Mesenchymal stem cell (in vitro differentiated cells and primary cell): ENCODE measurements around the gene MLXIP.

Source experiments
- DNase-seq: peaks from one replicate; pipeline ENCODE4 v3.0.0-alpha.2; 2013
- H2AFZ ChIP-seq: one replicate; pipeline ENCODE4 v1.6.1; 2013; ENCODE audit warnings: low read depth, mild to moderate bottlenecking, control low read depth, inconsistent platforms, low read length, moderate library complexity
- H2AK5ac ChIP-seq: 2 replicates; pipeline ENCODE4 v1.6.1; 2013; ENCODE audit warnings: low read length, moderate library complexity, mild to moderate bottlenecking, inconsistent platforms; ENCODE audit not compliant: severe bottlenecking
- H2BK120ac ChIP-seq: one replicate; pipeline ENCODE4 v1.6.1; 2013; ENCODE audit warnings: low read depth, mild to moderate bottlenecking, inconsistent platforms, low read length, moderate library complexity
- H2BK12ac ChIP-seq, 2 experiments: one replicate each; pipeline ENCODE4 v1.6.1; 2013; ENCODE audit warnings: inconsistent platforms in 2 of 2, low read length in 2 of 2, mild to moderate bottlenecking in 2 of 2, moderate library complexity in 2 of 2, control low read depth in 1 of 2
- H2BK15ac ChIP-seq: one replicate; pipeline ENCODE4 v1.6.1; 2013; ENCODE audit warnings: mild to moderate bottlenecking, low read depth, inconsistent platforms; ENCODE audit not compliant: poor library complexity, severe bottlenecking
- H2BK5ac ChIP-seq: 2 replicates; pipeline ENCODE4 v1.6.1; 2013; ENCODE audit warnings: low read depth, mild to moderate bottlenecking, low read length, control low read depth, inconsistent platforms; ENCODE audit not compliant: poor library complexity, severe bottlenecking
- H3K14ac ChIP-seq, 2 experiments: one replicate each; pipeline ENCODE4 v1.6.1; 2013; ENCODE audit warnings: inconsistent platforms in 2 of 2, low read length in 2 of 2, control low read depth in 1 of 2, mild to moderate bottlenecking in 1 of 2, moderate library complexity in 1 of 2
- H3K18ac ChIP-seq, 2 experiments: one replicate each; pipeline ENCODE4 v1.6.1; 2013; ENCODE audit warnings: inconsistent platforms in 2 of 2, low read length in 2 of 2, control low read depth in 1 of 2, low read depth in 1 of 2, mild to moderate bottlenecking in 1 of 2
- H3K23ac ChIP-seq, 2 experiments: one replicate each; pipeline ENCODE4 v1.6.1; 2013; ENCODE audit warnings: inconsistent platforms in 2 of 2, low read length in 2 of 2, mild to moderate bottlenecking in 2 of 2, moderate library complexity in 2 of 2, control low read depth in 1 of 2
- H3K27ac ChIP-seq: 2 replicates; pipeline ENCODE4 v1.5.1; 2013; ENCODE audit warnings: mild to moderate bottlenecking, moderate library complexity, low read length, control low read depth, inconsistent platforms; ENCODE audit not compliant: poor library complexity, severe bottlenecking
- H3K27me3 ChIP-seq, 2 experiments: 2 replicates each; pipeline versions ENCODE4 v1.6.1 to v1.7.0; 2013; ENCODE audit warnings: low read length in 2 of 2, mild to moderate bottlenecking in 2 of 2, moderate library complexity in 2 of 2, control low read depth in 1 of 2, inconsistent platforms in 1 of 2; ENCODE audit not compliant: control insufficient read depth in 1 of 2, insufficient read depth in 1 of 2
- H3K36me3 ChIP-seq, 2 experiments: 2 replicates each; pipeline versions ENCODE4 v1.6.1 to v1.7.0; 2013; ENCODE audit warnings: low read length in 2 of 2, control low read depth in 1 of 2, inconsistent platforms in 1 of 2, low read depth in 1 of 2, mild to moderate bottlenecking in 1 of 2; ENCODE audit not compliant: insufficient read depth in 2 of 2, control insufficient read depth in 1 of 2
- H3K4ac ChIP-seq, 2 experiments: one replicate each; pipeline ENCODE4 v1.6.1; 2013; ENCODE audit warnings: inconsistent platforms in 2 of 2, low read length in 2 of 2, mild to moderate bottlenecking in 2 of 2, moderate library complexity in 2 of 2, control low read depth in 1 of 2, low read depth in 1 of 2
- H3K4me1 ChIP-seq: 2 replicates; pipeline ENCODE4 v1.6.1; 2013; ENCODE audit warnings: low read depth, low read length, control low read depth; ENCODE audit not compliant: control insufficient read depth, insufficient read depth
- H3K4me2 ChIP-seq: 2 replicates; pipeline ENCODE4 v1.6.1; 2013; ENCODE audit warnings: low read length, mild to moderate bottlenecking, inconsistent platforms; ENCODE audit not compliant: poor library complexity, severe bottlenecking
- H3K4me3 ChIP-seq, 2 experiments: 2 replicates each; pipeline versions ENCODE4 v1.5.1 to v1.7.0; 2013; ENCODE audit warnings: low read length in 2 of 2, mild to moderate bottlenecking in 2 of 2, control low read depth in 1 of 2, low read depth in 1 of 2; ENCODE audit not compliant: insufficient read depth in 1 of 2
- H3K79me1 ChIP-seq: replicated peaks from 2 replicates; pipeline ENCODE4 v1.6.1; 2013; ENCODE audit warnings: mild to moderate bottlenecking, control low read depth, low read length, inconsistent platforms; ENCODE audit not compliant: poor library complexity, severe bottlenecking
- H3K9ac ChIP-seq: 2 replicates; pipeline ENCODE4 v1.7.0; 2013; ENCODE audit warnings: mild to moderate bottlenecking, low read length, moderate library complexity
- H3K9me3 ChIP-seq: 2 replicates; pipeline ENCODE4 v1.7.0; 2013; ENCODE audit warnings: mild to moderate bottlenecking, low read length; ENCODE audit not compliant: control insufficient read depth
- H4K8ac ChIP-seq: one replicate; pipeline ENCODE4 v1.6.1; 2013; ENCODE audit warnings: inconsistent platforms, mild to moderate bottlenecking, low read length, moderate library complexity
- H4K91ac ChIP-seq: one replicate; pipeline ENCODE4 v1.6.1; 2013; ENCODE audit warnings: mild to moderate bottlenecking, low read length, inconsistent platforms
- WGBS: methylation state at CpG from one replicate; pipeline ENCODE4 v1.1.7; 2013; ENCODE audit warnings: mixed read lengths; 5-methylcytosine and 5-hydroxymethylcytosine counted together

Gene MLXIP

DNA sequence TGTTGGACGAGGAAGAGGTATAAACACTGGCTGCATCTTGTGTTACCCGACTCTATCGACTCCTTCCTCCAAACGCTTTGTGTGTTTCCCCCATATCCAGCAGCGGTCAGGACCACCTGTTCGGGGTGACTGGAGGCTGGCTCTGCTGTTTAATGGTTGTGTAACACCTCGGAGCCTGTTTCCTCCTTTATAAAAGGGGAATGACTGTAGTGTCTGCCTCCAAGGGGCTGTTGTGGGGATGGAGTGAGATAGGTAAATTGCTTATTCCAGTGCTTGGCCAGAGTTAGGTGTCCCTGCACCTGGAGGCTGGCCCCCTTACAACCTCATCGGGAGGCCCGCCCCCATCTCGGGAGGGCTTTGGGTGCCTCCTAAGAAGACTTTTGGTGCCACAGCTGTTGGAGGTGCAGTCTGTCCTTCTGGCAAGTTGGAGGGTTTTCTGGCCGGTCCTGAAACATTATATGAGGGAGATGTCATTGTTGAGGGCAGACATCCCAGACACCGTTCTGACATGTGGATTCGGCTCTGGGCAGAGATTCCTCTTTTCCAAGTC is 1.1 kb downstream of the MLXIP start:
- H2BK5ac ChIP-seq: no peak overlapping the region
- H2BK12ac ChIP-seq: peak overlapping the region in 1 of 2 experiments; percentile 6
- H3K27me3 ChIP-seq: no peaks in the 10 kb centered on the region
- H3K14ac ChIP-seq: peak overlapping the region; percentile 45 to 66
- H3K9me3 ChIP-seq: no peaks in the 10 kb centered on the region
- WGBS: 2% methylated on average over 12 of the region's 13 CpGs
- peaks cover 6 to 10% of the 10 kb centered on the region in 2 experiments for H3K36me3 ChIP-seq
- H2BK15ac ChIP-seq: no peak overlapping the region
- H4K8ac ChIP-seq: peak overlapping the region; percentile 15
- H2BK120ac ChIP-seq: no peak overlapping the region
- peak overlapping the region; percentile 94 for H3K9ac ChIP-seq
- H3K4me3 ChIP-seq: peak overlapping the region; percentile 86 to 99
- H4K91ac ChIP-seq: no peak overlapping the region
- peak overlapping the region; percentile 99 for H3K4me2 ChIP-seq
- peaks cover 4% of the 10 kb centered on the region for H3K79me1 ChIP-seq
- peak overlapping the region; percentile 43 for H2AK5ac ChIP-seq
- no peak for DNase-seq
- H3K23ac ChIP-seq: peak overlapping the region in 1 of 2 experiments; percentile 66
- peaks cover 16% of the 10 kb centered on the region for H3K4me1 ChIP-seq
- peak overlapping the region in 1 of 2 experiments; percentile 83 for H3K4ac ChIP-seq
- peak overlapping the region; percentile 35 to 42 for H3K18ac ChIP-seq
- no peak overlapping the region for H2AFZ ChIP-seq
- H3K27ac ChIP-seq: peak overlapping the region; percentile 24

GRCh38 chr12:122080149-122081082 is 1.9 kb downstream of the MLXIP start:
- H2AFZ ChIP-seq: no peak overlapping the region
- peak overlapping the region; percentile 57 for H2BK15ac ChIP-seq
- H4K91ac ChIP-seq: no peak overlapping the region
- H3K9ac ChIP-seq: peak overlapping the region; percentile 94
- peak; percentile 86 for DNase-seq
- H2BK5ac ChIP-seq: no peak overlapping the region
- H3K4me2 ChIP-seq: peak overlapping the region; percentile 99
- H3K4ac ChIP-seq: peak overlapping the region in 1 of 2 experiments; percentile 43
- WGBS: 18% methylated on average over 12 of the region's 18 CpGs
- H3K27ac ChIP-seq: peak overlapping the region; percentile 24
- H2AK5ac ChIP-seq: no peak overlapping the region
- H2BK120ac ChIP-seq: no peak overlapping the region
- no peaks in the 10 kb centered on the region for H3K27me3 ChIP-seq
- peak overlapping the region in 1 of 2 experiments; percentile 8 for H2BK12ac ChIP-seq
- peaks cover 10 to 17% of the 10 kb centered on the region in 2 experiments for H3K36me3 ChIP-seq
- H3K9me3 ChIP-seq: no peaks in the 10 kb centered on the region
- H3K4me3 ChIP-seq: peak overlapping the region; percentile 86 to 99
- H3K79me1 ChIP-seq: peaks cover 9% of the 10 kb centered on the region
- H3K23ac ChIP-seq: peak overlapping the region in 1 of 2 experiments; percentile 10
- H4K8ac ChIP-seq: no peak overlapping the region
- H3K18ac ChIP-seq: peak overlapping the region; percentile 35 to 42
- peak overlapping the region in 1 of 2 experiments; percentile 45 for H3K14ac ChIP-seq
- peaks cover 16% of the 10 kb centered on the region for H3K4me1 ChIP-seq

GRCh38 chr12:122081083-122081696 is 2.6 kb downstream of the MLXIP start:
- peak overlapping the region in 1 of 2 experiments; percentile 99 for H3K4me3 ChIP-seq
- H3K9me3 ChIP-seq: no peaks in the 10 kb centered on the region
- peak overlapping the region; percentile 35 to 99 for H2BK12ac ChIP-seq
- H3K14ac ChIP-seq: peak overlapping the region in 1 of 2 experiments; percentile 97
- peak overlapping the region; percentile 76 for H4K91ac ChIP-seq
- H3K23ac ChIP-seq: peak overlapping the region in 1 of 2 experiments; percentile 38
- peak overlapping the region; percentile 50 for H2BK15ac ChIP-seq
- H3K4me1 ChIP-seq: peaks cover 16% of the 10 kb centered on the region
- H3K4ac ChIP-seq: peak overlapping the region; percentile 34 to 37
- peak overlapping the region; percentile 56 to 92 for H3K18ac ChIP-seq
- H3K9ac ChIP-seq: peak overlapping the region; percentile 94
- H3K4me2 ChIP-seq: peak overlapping the region; percentile 38
- 72% methylated on average over 9 of the region's 9 CpGs for WGBS
- peak overlapping the region; percentile 47 for H3K27ac ChIP-seq
- H2AK5ac ChIP-seq: peak overlapping the region; percentile 44
- no peak overlapping the region for H2AFZ ChIP-seq
- no peak overlapping the region for H2BK5ac ChIP-seq
- H2BK120ac ChIP-seq: peak overlapping the region; percentile 21
- H4K8ac ChIP-seq: peak overlapping the region; percentile 1
- peaks cover 13 to 24% of the 10 kb centered on the region in 2 experiments for H3K36me3 ChIP-seq
- DNase-seq: peak; percentile 77
- H3K79me1 ChIP-seq: peaks cover 16% of the 10 kb centered on the region
- no peaks in the 10 kb centered on the region for H3K27me3 ChIP-seq
